ENCODE results near the gene GAB3. TPM values are rescaled to one million over a fixed set of nuclear protein-coding genes. Genes with fewer than 3 reads are reported as not detected.

Gene GAB3
- polyA plus RNA-seq, 1 of the 3 experiments (the other 2 are of a cell fraction) = 4.5 TPM

DNA sequence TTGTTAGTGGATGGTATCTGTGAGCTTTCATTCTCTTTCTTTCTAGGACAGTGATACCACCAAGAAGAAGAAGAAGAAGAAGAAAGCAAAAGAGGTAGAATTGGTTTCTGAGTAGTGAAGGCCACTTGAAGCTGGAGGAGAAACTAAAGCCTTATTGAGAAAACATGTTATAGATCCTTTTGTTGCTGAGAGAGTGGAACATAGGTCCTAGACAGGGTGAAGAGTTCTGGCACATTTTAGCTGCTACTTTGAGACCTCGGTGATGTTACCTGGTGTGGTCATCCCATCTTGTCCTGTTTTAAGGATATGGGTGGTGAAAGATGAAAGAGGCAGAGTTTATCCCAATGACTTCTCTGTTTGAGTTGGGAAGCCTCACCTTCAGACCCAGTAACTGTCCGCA, 25.9 kb upstream of the GAB3 start:
- H3K4me3 ChIP-seq (ENCODE audit: low read depth in 2 of 2, low read length in 1 of 2) = no peak overlapping the region
- H3K27ac ChIP-seq (ENCODE audit: low read depth in 2 of 2, low read length in 1 of 2) = no peak overlapping the region
- H3K9me2 ChIP-seq = no peaks in the 10 kb centered on the region
- H2AFZ ChIP-seq (ENCODE audit: low read depth) = no peak overlapping the region
- H4K20me1 ChIP-seq (ENCODE audit: insufficient read depth) = no peaks in the 10 kb centered on the region
- H3K4me2 ChIP-seq = no peak overlapping the region
- CTCF ChIA-PET = no interaction called here
- POLR2A ChIA-PET = interaction anchor here (0.8 kb wide), 1 partner anchor 12 kb away, joined by 3 read pairs; no protein-coding TSS in a partner anchor
- 0 out of 2 replicates have a peak, but pooled peaks cover 6% of the 10 kb centered on the region for H3K79me2 ChIP-seq (ENCODE audit: insufficient read depth)
- no peak for DNase-seq
- no peak overlapping the region for H3K9ac ChIP-seq
- no peaks in the 10 kb centered on the region for H3F3A ChIP-seq (replicated peaks; ENCODE audit: insufficient read depth)
- no peaks in the 10 kb centered on the region for H3K9me3 ChIP-seq
- TF ChIP-seq NRF1 (IDR thresholded peaks at IDR 0.05; ENCODE audit: low read depth, low read length) = no peak
- TF ChIP-seq FOXJ3 (CRISPR knock-in tag; IDR thresholded peaks at IDR 0.05) = no peak
- TF ChIP-seq RFX5 (IDR thresholded peaks at IDR 0.05; ENCODE audit: low read length) = no peak
- TF ChIP-seq, protein P1, sequence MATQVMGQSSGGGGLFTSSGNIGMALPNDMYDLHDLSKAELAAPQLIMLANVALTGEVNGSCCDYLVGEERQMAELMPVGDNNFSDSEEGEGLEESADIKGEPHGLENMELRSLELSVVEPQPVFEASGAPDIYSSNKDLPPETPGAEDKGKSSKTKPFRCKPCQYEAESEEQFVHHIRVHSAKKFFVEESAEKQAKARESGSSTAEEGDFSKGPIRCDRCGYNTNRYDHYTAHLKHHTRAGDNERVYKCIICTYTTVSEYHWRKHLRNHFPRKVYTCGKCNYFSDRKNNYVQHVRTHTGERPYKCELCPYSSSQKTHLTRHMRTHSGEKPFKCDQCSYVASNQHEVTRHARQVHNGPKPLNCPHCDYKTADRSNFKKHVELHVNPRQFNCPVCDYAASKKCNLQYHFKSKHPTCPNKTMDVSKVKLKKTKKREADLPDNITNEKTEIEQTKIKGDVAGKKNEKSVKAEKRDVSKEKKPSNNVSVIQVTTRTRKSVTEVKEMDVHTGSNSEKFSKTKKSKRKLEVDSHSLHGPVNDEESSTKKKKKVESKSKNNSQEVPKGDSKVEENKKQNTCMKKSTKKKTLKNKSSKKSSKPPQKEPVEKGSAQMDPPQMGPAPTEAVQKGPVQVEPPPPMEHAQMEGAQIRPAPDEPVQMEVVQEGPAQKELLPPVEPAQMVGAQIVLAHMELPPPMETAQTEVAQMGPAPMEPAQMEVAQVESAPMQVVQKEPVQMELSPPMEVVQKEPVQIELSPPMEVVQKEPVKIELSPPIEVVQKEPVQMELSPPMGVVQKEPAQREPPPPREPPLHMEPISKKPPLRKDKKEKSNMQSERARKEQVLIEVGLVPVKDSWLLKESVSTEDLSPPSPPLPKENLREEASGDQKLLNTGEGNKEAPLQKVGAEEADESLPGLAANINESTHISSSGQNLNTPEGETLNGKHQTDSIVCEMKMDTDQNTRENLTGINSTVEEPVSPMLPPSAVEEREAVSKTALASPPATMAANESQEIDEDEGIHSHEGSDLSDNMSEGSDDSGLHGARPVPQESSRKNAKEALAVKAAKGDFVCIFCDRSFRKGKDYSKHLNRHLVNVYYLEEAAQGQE (IDR thresholded peaks at IDR 0.05; ENCODE audit: low read depth, low read length) = no peak
- no peak for TF ChIP-seq CHD2 (IDR thresholded peaks at IDR 0.05; ENCODE audit: low read length, partially characterized antibody)
- no peak for TF ChIP-seq RXRA (IDR thresholded peaks at IDR 0.05; ENCODE audit: borderline replicate concordance, low read depth)
- TF ChIP-seq, protein P2, sequence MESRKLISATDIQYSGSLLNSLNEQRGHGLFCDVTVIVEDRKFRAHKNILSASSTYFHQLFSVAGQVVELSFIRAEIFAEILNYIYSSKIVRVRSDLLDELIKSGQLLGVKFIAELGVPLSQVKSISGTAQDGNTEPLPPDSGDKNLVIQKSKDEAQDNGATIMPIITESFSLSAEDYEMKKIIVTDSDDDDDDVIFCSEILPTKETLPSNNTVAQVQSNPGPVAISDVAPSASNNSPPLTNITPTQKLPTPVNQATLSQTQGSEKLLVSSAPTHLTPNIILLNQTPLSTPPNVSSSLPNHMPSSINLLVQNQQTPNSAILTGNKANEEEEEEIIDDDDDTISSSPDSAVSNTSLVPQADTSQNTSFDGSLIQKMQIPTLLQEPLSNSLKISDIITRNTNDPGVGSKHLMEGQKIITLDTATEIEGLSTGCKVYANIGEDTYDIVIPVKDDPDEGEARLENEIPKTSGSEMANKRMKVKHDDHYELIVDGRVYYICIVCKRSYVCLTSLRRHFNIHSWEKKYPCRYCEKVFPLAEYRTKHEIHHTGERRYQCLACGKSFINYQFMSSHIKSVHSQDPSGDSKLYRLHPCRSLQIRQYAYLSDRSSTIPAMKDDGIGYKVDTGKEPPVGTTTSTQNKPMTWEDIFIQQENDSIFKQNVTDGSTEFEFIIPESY (IDR thresholded peaks at IDR 0.05; ENCODE audit: borderline replicate concordance, low read depth) = no peak
- TF ChIP-seq SMC3 (IDR thresholded peaks at IDR 0.05; ENCODE audit: low read depth, low read length) = no peak
- TF ChIP-seq, protein P3, sequence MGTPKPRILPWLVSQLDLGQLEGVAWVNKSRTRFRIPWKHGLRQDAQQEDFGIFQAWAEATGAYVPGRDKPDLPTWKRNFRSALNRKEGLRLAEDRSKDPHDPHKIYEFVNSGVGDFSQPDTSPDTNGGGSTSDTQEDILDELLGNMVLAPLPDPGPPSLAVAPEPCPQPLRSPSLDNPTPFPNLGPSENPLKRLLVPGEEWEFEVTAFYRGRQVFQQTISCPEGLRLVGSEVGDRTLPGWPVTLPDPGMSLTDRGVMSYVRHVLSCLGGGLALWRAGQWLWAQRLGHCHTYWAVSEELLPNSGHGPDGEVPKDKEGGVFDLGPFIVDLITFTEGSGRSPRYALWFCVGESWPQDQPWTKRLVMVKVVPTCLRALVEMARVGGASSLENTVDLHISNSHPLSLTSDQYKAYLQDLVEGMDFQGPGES (IDR thresholded peaks at IDR 0.05; ENCODE audit: low read depth, low read length) = no peak
- no peak for TF ChIP-seq TAF1 (IDR thresholded peaks at IDR 0.05; ENCODE audit: borderline replicate concordance, low read depth, low read length)
- no peak for TF ChIP-seq EP300 (IDR thresholded peaks at IDR 0.05; ENCODE audit: borderline replicate concordance in 1 of 2, low read depth in 1 of 2, low read length in 1 of 2)
- no peak for TF ChIP-seq GATA2 (CRISPR knock-in tag; IDR thresholded peaks at IDR 0.05)
- no peak for TF ChIP-seq FOSL2 (IDR thresholded peaks at IDR 0.05; ENCODE audit: borderline replicate concordance, low read depth)
- no peaks in the 10 kb centered on the region for H3K4me1 ChIP-seq (ENCODE audit: control insufficient read depth in 1 of 2, insufficient read depth in 2 of 2, low read depth in 1 of 2, low read length in 1 of 2)
- peaks cover 24 to 42% of the 10 kb centered on the region in 2 experiments for H3K36me3 ChIP-seq (replicated peaks in 1 of 2; ENCODE audit: control insufficient read depth in 1 of 2, insufficient read depth in 2 of 2, low read length in 1 of 2)
- H3K27me3 ChIP-seq (ENCODE audit: insufficient read depth) = no peaks in the 10 kb centered on the region
- WGBS (ENCODE audit: low lambda C conversion rate) = 56% methylated on average over 2 of the region's 2 CpGs

Data from SK-N-SH (cell line).